ENCODE results near the gene CLEC16A. TPM values are rescaled to one million over a fixed set of nuclear protein-coding genes. Genes with fewer than 3 reads are reported as not detected.

Gene CLEC16A
- total and polyA plus RNA-seq, 5 donors from 2014 or later = 11.8 to 38.9 (median 12.3) TPM

GRCh38 chr16:11045441-11045840 is 101.1 kb downstream of the CLEC16A start:
- no peak overlapping the region for H3K27ac ChIP-seq (ENCODE audit: insufficient read depth, low read length, poor library complexity, severe bottlenecking)
- Mint-ChIP-seq H3K27me3 (no peaks in the 10 kb centered on the region), H3K4me1 (peaks cover 0 to 10% (median 5%) of the 10 kb centered on the region in 4 donors), H3K4me3 (no peak overlapping the region), H3K9me3 (no peaks in the 10 kb centered on the region), H3K27ac (no peak overlapping the region), H3K36me3 (peaks cover 45% of the 10 kb centered on the region)
- ATAC-seq (ENCODE audit: low read depth in 2 of 2) (no peak), DNase-seq (no peak)
- no peaks in the 10 kb centered on the region for H3K4me1 ChIP-seq (ENCODE audit: control insufficient read depth, insufficient read depth, low read length, poor library complexity, severe bottlenecking)
- H3K4me3 ChIP-seq (ENCODE audit: low read depth, low read length) = no peak overlapping the region
- no peaks in the 10 kb centered on the region for H3K27me3 ChIP-seq (ENCODE audit: control insufficient read depth, insufficient read depth, low read length)
- no peaks in the 10 kb centered on the region for H3K9me3 ChIP-seq (ENCODE audit: control insufficient read depth in 2 of 2, low read length in 2 of 2)
- peaks cover 59% of the 10 kb centered on the region for H3K36me3 ChIP-seq (ENCODE audit: control insufficient read depth, insufficient read depth, low read length)

- H3K4me3 Mint-ChIP-seq = no peak overlapping the region
- H3K36me3 Mint-ChIP-seq = peaks cover 45% of the 10 kb centered on the region
- DNase-seq (no peak), ATAC-seq (ENCODE audit: low read depth in 2 of 2) (no peak)
- no peak overlapping the region for H3K27ac Mint-ChIP-seq
- peaks cover 4% of the 10 kb centered on the region for H3K4me1 ChIP-seq (ENCODE audit: control insufficient read depth, insufficient read depth, low read length, poor library complexity, severe bottlenecking)
- H3K27ac ChIP-seq (ENCODE audit: insufficient read depth, low read length, poor library complexity, severe bottlenecking) = no peak overlapping the region
- H3K27me3 Mint-ChIP-seq = no peaks in the 10 kb centered on the region
- peaks cover 0 to 14% (median 7%) of the 10 kb centered on the region in 4 donors for H3K4me1 Mint-ChIP-seq
- H3K36me3 ChIP-seq (ENCODE audit: control insufficient read depth, insufficient read depth, low read length) = peaks cover 56% of the 10 kb centered on the region
- H3K9me3 ChIP-seq (ENCODE audit: control insufficient read depth in 2 of 2, low read length in 2 of 2) = no peaks in the 10 kb centered on the region
- H3K27me3 ChIP-seq (ENCODE audit: control insufficient read depth, insufficient read depth, low read length) = no peaks in the 10 kb centered on the region
- no peak overlapping the region for H3K4me3 ChIP-seq (ENCODE audit: low read depth, low read length)
- no peaks in the 10 kb centered on the region for H3K9me3 Mint-ChIP-seq
These were observed 101.5 kb downstream of the CLEC16A start for GRCh38 chr16:11045846-11046245.

GRCh38 chr16:11046382-11046931 is 102.1 kb downstream of the CLEC16A start:
- Mint-ChIP-seq H3K36me3 (peaks cover 42% of the 10 kb centered on the region), H3K27ac (peak overlapping the region in 1 of 3 donors; percentile 31), H3K27me3 (no peaks in the 10 kb centered on the region), H3K4me1 (peaks cover 0 to 19% (median 13%) of the 10 kb centered on the region in 4 donors), H3K4me3 (no peak overlapping the region), H3K9me3 (no peaks in the 10 kb centered on the region)
- DNase-seq (no peak), ATAC-seq (ENCODE audit: low read depth in 2 of 2) (no peak)
- H3K27ac ChIP-seq (ENCODE audit: insufficient read depth, low read length, poor library complexity, severe bottlenecking) = no peak overlapping the region
- no peaks in the 10 kb centered on the region for H3K9me3 ChIP-seq (ENCODE audit: control insufficient read depth in 2 of 2, low read length in 2 of 2)
- H3K27me3 ChIP-seq (ENCODE audit: control insufficient read depth, insufficient read depth, low read length) = no peaks in the 10 kb centered on the region
- no peak overlapping the region for H3K4me3 ChIP-seq (ENCODE audit: low read depth, low read length)
- peaks cover 51% of the 10 kb centered on the region for H3K36me3 ChIP-seq (ENCODE audit: control insufficient read depth, insufficient read depth, low read length)
- H3K4me1 ChIP-seq (ENCODE audit: control insufficient read depth, insufficient read depth, low read length, poor library complexity, severe bottlenecking) = peaks cover 10% of the 10 kb centered on the region

GRCh38 chr16:11047057-11047456 is 102.7 kb downstream of the CLEC16A start:
- Mint-ChIP-seq H3K4me3 (no peak overlapping the region), H3K27ac (no peak overlapping the region), H3K9me3 (no peaks in the 10 kb centered on the region), H3K36me3 (peaks cover 36% of the 10 kb centered on the region), H3K4me1 (peaks cover 0 to 25% (median 17%) of the 10 kb centered on the region in 4 donors), H3K27me3 (no peaks in the 10 kb centered on the region)
- ATAC-seq (ENCODE audit: low read depth in 2 of 2) (no peak), DNase-seq (no peak)
- H3K9me3 ChIP-seq (ENCODE audit: control insufficient read depth in 2 of 2, low read length in 2 of 2) = no peaks in the 10 kb centered on the region
- H3K4me1 ChIP-seq (ENCODE audit: control insufficient read depth, insufficient read depth, low read length, poor library complexity, severe bottlenecking) = peaks cover 16% of the 10 kb centered on the region
- H3K27ac ChIP-seq (ENCODE audit: insufficient read depth, low read length, poor library complexity, severe bottlenecking) = no peak overlapping the region
- H3K36me3 ChIP-seq (ENCODE audit: control insufficient read depth, insufficient read depth, low read length) = peaks cover 45% of the 10 kb centered on the region
- no peak overlapping the region for H3K4me3 ChIP-seq (ENCODE audit: low read depth, low read length)
- H3K27me3 ChIP-seq (ENCODE audit: control insufficient read depth, insufficient read depth, low read length) = no peaks in the 10 kb centered on the region

GRCh38 chr16:11047939-11048800 is 103.8 kb downstream of the CLEC16A start:
- H3K36me3 Mint-ChIP-seq = peaks cover 34% of the 10 kb centered on the region
- H3K4me3 ChIP-seq (ENCODE audit: low read depth, low read length) = no peak overlapping the region
- H3K9me3 Mint-ChIP-seq = no peaks in the 10 kb centered on the region
- H3K4me1 Mint-ChIP-seq = peaks cover 0 to 36% (median 28%) of the 10 kb centered on the region in 4 donors
- no peak overlapping the region for H3K27ac Mint-ChIP-seq
- no peak overlapping the region for H3K27ac ChIP-seq (ENCODE audit: insufficient read depth, low read length, poor library complexity, severe bottlenecking)
- no peak overlapping the region for H3K4me3 Mint-ChIP-seq
- H3K27me3 ChIP-seq (ENCODE audit: control insufficient read depth, insufficient read depth, low read length) = no peaks in the 10 kb centered on the region
- peaks cover 23% of the 10 kb centered on the region for H3K4me1 ChIP-seq (ENCODE audit: control insufficient read depth, insufficient read depth, low read length, poor library complexity, severe bottlenecking)
- H3K27me3 Mint-ChIP-seq = no peaks in the 10 kb centered on the region
- ATAC-seq (ENCODE audit: low read depth in 2 of 2) = no peak
- no peak for DNase-seq
- peaks cover 37% of the 10 kb centered on the region for H3K36me3 ChIP-seq (ENCODE audit: control insufficient read depth, insufficient read depth, low read length)
- H3K9me3 ChIP-seq (ENCODE audit: control insufficient read depth in 2 of 2, low read length in 2 of 2) = no peaks in the 10 kb centered on the region

- ATAC-seq (ENCODE audit: low read depth in 2 of 2) (no peak), DNase-seq (no peak)
- Histone ChIP-seq H3K4me3 (ENCODE audit: low read depth, low read length) (no peak overlapping the region), H3K4me1 (ENCODE audit: control insufficient read depth, insufficient read depth, low read length, poor library complexity, severe bottlenecking) (peaks cover 23% of the 10 kb centered on the region), H3K27ac (ENCODE audit: insufficient read depth, low read length, poor library complexity, severe bottlenecking) (no peak overlapping the region), H3K36me3 (ENCODE audit: control insufficient read depth, insufficient read depth, low read length) (peaks cover 28% of the 10 kb centered on the region), H3K9me3 (ENCODE audit: control insufficient read depth in 2 of 2, low read length in 2 of 2) (no peaks in the 10 kb centered on the region), H3K27me3 (ENCODE audit: control insufficient read depth, insufficient read depth, low read length) (no peaks in the 10 kb centered on the region)
- Mint-ChIP-seq H3K9me3 (no peaks in the 10 kb centered on the region), H3K27ac (peak overlapping the region in 1 of 3 donors; percentile 42), H3K27me3 (no peaks in the 10 kb centered on the region), H3K4me3 (no peak overlapping the region), H3K4me1 (peaks cover 0 to 43% (median 33%) of the 10 kb centered on the region in 4 donors), H3K36me3 (peaks cover 30% of the 10 kb centered on the region)
These were observed 105.2 kb downstream of the CLEC16A start for GRCh38 chr16:11049396-11050059.

- Histone ChIP-seq H3K9me3 (ENCODE audit: control insufficient read depth in 2 of 2, low read length in 2 of 2) (no peaks in the 10 kb centered on the region), H3K27me3 (ENCODE audit: control insufficient read depth, insufficient read depth, low read length) (no peaks in the 10 kb centered on the region), H3K36me3 (ENCODE audit: control insufficient read depth, insufficient read depth, low read length) (peaks cover 26% of the 10 kb centered on the region), H3K4me1 (ENCODE audit: control insufficient read depth, insufficient read depth, low read length, poor library complexity, severe bottlenecking) (peaks cover 23% of the 10 kb centered on the region), H3K27ac (ENCODE audit: insufficient read depth, low read length, poor library complexity, severe bottlenecking) (no peak overlapping the region), H3K4me3 (ENCODE audit: low read depth, low read length) (no peak overlapping the region)
- Mint-ChIP-seq H3K36me3 (peaks cover 33% of the 10 kb centered on the region), H3K27ac (peak overlapping the region; percentile 42 to 67 (median 56)), H3K27me3 (no peaks in the 10 kb centered on the region), H3K9me3 (no peaks in the 10 kb centered on the region), H3K4me3 (peak overlapping the region in 2 of 4 donors; percentile 21 to 27), H3K4me1 (peaks cover 0 to 44% (median 35%) of the 10 kb centered on the region in 4 donors)
- ATAC-seq (ENCODE audit: low read depth in 2 of 2) = no peak
- no peak for DNase-seq
These were observed 106.2 kb downstream of the CLEC16A start for GRCh38 chr16:11050536-11050935.
